ENCODE results near the gene DPM1.

DPM1 gene

DNA sequence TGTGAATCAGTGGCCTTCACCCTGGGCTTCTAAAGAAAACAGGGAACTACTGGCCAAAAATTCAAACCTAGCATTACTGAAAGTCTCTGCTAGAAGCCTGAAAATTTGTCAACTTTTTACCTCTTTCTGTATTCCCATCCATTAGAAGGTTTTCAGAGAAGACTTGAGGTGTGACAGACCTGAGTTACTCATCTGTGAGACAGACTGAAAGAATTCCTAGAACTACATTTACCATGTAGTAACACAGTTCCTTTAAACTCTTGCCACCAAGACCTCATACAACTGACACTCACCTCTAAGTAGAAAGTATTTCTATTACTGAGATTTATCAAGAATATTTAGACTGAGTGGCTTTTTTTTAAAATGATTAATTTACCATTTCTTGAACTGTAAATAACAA is 4.5 kb downstream of the DPM1 start:
- no peak for DNase-seq (ENCODE audit: low read depth)
- no peak overlapping the region for H3K4me3 ChIP-seq (ENCODE audit: control insufficient read depth, low read depth, low read length)
- TF ChIP-seq, protein P1, sequence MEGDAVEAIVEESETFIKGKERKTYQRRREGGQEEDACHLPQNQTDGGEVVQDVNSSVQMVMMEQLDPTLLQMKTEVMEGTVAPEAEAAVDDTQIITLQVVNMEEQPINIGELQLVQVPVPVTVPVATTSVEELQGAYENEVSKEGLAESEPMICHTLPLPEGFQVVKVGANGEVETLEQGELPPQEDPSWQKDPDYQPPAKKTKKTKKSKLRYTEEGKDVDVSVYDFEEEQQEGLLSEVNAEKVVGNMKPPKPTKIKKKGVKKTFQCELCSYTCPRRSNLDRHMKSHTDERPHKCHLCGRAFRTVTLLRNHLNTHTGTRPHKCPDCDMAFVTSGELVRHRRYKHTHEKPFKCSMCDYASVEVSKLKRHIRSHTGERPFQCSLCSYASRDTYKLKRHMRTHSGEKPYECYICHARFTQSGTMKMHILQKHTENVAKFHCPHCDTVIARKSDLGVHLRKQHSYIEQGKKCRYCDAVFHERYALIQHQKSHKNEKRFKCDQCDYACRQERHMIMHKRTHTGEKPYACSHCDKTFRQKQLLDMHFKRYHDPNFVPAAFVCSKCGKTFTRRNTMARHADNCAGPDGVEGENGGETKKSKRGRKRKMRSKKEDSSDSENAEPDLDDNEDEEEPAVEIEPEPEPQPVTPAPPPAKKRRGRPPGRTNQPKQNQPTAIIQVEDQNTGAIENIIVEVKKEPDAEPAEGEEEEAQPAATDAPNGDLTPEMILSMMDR (conservative IDR thresholded peaks at IDR 0.05; ENCODE audit: control insufficient read depth, insufficient read depth, low read depth, low read length), result no peak

DNA sequence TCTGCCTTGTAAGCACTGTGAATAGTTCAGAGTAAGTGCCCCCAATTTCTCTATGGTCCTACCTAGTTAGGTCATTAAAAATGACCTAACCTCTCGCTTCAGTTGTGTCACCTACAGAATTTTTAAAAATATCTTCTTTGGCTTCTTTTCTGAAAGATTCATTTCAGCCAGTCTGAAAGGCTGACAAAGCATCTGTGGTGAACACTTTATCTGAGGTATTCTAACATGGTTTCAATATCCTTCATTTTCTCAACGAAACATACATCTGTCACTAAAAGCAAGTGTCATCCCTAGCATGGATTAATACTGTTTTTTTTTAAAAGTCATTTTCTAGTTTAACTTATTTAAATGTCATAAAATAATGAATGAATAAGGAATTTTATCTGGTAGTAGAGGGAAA is 5.1 kb downstream of the DPM1 start:
- no peak overlapping the region for H3K4me3 ChIP-seq (ENCODE audit: control insufficient read depth, low read depth, low read length)
- no peak for DNase-seq (ENCODE audit: low read depth)
- TF ChIP-seq, protein P1 (conservative IDR thresholded peaks at IDR 0.05; ENCODE audit: control insufficient read depth, insufficient read depth, low read depth, low read length), result no peak

DNA sequence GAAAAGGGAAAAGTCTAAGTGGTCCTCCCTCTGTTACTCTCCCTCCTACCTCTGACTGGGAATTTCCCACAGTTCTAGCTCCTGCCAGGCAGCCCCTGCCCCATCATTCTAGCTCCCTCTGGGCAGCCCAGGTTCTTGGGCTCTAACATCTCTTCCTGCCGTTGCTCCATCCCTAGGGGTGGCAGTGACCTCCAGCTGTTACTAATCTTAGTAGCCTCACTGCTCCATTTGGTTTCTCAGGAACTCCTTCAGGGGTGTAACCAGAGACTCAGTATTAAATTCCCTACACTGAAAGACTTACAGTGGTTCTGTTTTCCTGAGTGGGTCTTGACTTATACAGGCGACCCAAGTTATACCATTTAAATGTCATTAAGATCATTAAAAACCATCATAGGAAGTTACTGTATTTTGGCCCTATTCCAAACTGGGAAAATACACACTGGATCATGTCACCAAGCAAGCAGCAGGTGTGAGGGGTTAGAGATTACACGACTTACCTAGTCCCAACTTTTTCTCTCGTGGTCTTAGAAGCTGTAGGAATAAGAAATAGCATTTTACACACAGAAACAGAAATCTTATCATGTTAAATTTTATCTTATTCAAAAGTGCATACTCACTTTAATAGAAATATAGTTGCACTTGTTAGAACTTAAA is 10.1 kb downstream of the DPM1 start:
- TF ChIP-seq, protein P1 (conservative IDR thresholded peaks at IDR 0.05; ENCODE audit: control insufficient read depth, insufficient read depth, low read depth, low read length), result no peak
- DNase-seq (ENCODE audit: low read depth), result no peak
- H3K4me3 ChIP-seq (ENCODE audit: control insufficient read depth, low read depth, low read length), result no peak overlapping the region

DNA sequence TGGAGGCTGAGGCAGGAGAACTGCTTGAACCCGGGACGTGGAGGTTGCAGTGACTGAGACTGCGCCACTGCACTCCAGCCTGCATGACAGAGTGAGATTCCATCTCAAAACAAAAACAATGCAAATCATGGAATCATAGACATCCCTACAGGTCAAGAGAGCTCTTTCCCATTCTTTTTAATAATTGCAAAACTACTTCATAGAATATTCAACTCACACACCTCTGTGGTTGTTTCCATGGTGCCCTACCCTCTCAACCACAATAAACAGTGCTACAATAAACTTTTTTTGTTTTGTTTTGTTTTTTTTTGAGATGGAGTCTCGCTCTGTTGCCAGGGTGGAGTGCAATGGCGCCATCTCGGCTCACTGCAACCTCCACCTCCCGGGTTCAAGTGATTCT is 15.3 kb downstream of the DPM1 start:
- H3K4me3 ChIP-seq (ENCODE audit: control insufficient read depth, low read depth, low read length), result no peak overlapping the region
- no peak for DNase-seq (ENCODE audit: low read depth)
- TF ChIP-seq, protein P1 (conservative IDR thresholded peaks at IDR 0.05; ENCODE audit: control insufficient read depth, insufficient read depth, low read depth, low read length), result no peak

DNA sequence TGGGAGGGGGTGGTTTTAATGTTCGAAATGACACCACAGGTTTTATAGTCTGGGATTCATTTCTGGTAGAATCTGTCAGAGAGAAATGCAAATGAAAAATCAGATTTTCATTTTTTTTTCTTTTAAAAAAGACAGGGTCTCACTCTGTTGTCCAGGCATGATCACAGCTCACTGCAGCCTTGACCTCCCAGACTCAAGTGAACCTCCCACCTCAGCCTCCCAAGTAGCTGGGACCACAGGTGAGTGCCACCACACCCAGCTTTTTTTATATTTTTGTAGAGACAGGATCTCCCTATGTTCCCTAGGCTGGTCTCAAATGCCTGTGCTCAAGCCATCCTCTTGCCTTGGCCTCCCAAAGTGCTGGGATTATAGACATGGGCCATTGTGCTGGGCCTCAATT is 24.7 kb downstream of the DPM1 start:
- DNase-seq (ENCODE audit: low read depth), result no peak
- no peak overlapping the region for H3K4me3 ChIP-seq (ENCODE audit: control insufficient read depth, low read depth, low read length)
- TF ChIP-seq, protein P1 (conservative IDR thresholded peaks at IDR 0.05; ENCODE audit: control insufficient read depth, insufficient read depth, low read depth, low read length), result no peak

DNA sequence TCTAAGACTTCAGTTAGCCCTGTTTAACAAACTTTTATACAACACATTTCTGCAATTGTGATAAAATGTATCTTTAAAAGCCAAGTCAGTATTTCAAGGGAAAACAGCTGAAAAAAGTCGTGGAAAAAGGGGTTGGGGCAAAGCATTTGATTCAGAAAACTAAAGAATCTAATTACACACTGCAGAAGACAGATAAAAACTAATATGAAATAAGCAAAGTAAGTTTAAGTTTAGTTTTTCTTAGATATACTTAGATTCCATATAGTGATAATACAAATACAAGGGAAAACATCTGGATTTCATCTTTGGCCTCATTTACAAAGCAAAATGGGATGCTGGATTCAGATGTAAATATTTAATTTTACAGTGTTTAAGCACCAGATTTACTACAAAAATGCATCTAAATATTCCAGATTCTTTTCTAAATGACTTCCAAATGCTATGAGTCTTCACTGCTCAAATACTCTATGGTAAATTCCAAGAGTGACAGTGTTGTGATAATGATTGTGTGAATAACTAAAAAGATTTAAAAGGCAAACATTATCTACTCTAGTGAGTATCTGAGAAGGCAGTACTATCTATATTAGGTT is 25.5 kb downstream of the DPM1 start:
- H3K4me3 ChIP-seq (ENCODE audit: control insufficient read depth, low read depth, low read length), result no peak overlapping the region
- no peak for DNase-seq (ENCODE audit: low read depth)

More for the DNA sequence above, 25.5 kb downstream of the DPM1 start:
- TF ChIP-seq, protein P1 (conservative IDR thresholded peaks at IDR 0.05; ENCODE audit: control insufficient read depth, insufficient read depth, low read depth, low read length), result no peak

Data from fibroblast of mammary gland (primary cell).